ENCODE results near the gene ING4. TPM values are rescaled to one million over a fixed set of nuclear protein-coding genes. Genes with fewer than 3 reads are reported as not detected.

ING4 gene
- total and polyA plus RNA-seq, 2 of the 13 experiments (the other 11 are each of a cell fraction or from before 2014, with no cell fraction given), result 14.4 to 32.4 TPM

DNA sequence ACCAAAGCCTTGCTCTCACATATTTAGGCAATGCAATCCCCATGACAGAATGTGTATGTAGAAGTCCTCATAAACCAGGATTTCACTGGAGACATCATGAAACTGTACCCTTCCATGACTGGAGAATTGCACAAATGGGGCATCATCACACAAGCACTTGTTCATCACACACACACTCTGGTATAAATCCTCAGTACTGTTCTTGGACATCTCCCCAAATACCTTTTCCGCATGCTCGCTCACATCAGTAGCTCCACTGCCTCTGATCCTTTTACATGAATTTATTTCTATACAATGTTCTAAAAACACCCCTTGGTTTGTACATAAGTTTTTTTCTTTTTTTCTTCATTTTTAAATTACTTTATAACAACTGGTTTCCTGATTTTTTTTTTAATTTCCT lies 3.3 kb upstream of the ING4 start:
- in situ Hi-C loops (cut with HindIII; ENCODE audit: extremely low pct_ligation_motif_present, low pct_unique_long_range_greater_than_20kb), result no loop called here
- TF ChIP-seq, protein P1, sequence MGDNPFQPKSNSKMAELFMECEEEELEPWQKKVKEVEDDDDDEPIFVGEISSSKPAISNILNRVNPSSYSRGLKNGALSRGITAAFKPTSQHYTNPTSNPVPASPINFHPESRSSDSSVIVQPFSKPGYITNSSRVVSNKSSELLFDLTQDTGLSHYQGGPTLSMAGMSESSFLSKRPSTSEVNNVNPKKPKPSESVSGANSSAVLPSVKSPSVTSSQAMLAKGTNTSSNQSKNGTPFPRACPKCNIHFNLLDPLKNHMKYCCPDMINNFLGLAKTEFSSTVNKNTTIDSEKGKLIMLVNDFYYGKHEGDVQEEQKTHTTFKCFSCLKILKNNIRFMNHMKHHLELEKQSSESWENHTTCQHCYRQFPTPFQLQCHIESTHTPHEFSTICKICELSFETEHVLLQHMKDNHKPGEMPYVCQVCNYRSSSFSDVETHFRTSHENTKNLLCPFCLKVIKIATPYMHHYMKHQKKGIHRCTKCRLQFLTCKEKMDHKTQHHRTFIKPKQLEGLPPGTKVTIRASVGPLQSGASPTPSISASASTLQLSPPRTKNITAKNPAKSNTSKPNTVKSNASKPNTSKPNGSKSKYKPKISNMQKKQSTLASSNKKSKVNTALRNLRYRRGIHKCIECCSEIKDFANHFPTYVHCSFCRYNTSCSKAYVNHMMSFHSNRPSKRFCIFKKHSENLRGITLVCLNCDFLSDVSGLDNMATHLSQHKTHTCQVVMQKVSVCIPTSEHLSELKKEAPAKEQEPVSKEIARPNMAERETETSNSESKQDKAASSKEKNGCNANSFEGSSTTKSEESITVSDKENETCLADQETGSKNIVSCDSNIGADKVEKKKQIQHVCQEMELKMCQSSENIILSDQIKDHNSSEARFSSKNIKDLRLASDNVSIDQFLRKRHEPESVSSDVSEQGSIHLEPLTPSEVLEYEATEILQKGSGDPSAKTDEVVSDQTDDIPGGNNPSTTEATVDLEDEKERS (CRISPR knock-in tag; IDR thresholded peaks at IDR 0.05), result no peak
- TF ChIP-seq ZNF552 (CRISPR knock-in tag; IDR thresholded peaks at IDR 0.05; ENCODE audit: borderline replicate concordance), result no peak
- no peak for TF ChIP-seq ZNF337 (CRISPR knock-in tag; IDR thresholded peaks at IDR 0.05; ENCODE audit: borderline replicate concordance, low read depth)
- no peak for TF ChIP-seq NFATC3 (CRISPR knock-in tag; IDR thresholded peaks at IDR 0.05)
- no peak for TF ChIP-seq ZNF563 (CRISPR knock-in tag; IDR thresholded peaks at IDR 0.05)
- TF ChIP-seq SAP130 (CRISPR knock-in tag; IDR thresholded peaks at IDR 0.05; ENCODE audit: low read depth), result no peak
- TF ChIP-seq, protein P2, sequence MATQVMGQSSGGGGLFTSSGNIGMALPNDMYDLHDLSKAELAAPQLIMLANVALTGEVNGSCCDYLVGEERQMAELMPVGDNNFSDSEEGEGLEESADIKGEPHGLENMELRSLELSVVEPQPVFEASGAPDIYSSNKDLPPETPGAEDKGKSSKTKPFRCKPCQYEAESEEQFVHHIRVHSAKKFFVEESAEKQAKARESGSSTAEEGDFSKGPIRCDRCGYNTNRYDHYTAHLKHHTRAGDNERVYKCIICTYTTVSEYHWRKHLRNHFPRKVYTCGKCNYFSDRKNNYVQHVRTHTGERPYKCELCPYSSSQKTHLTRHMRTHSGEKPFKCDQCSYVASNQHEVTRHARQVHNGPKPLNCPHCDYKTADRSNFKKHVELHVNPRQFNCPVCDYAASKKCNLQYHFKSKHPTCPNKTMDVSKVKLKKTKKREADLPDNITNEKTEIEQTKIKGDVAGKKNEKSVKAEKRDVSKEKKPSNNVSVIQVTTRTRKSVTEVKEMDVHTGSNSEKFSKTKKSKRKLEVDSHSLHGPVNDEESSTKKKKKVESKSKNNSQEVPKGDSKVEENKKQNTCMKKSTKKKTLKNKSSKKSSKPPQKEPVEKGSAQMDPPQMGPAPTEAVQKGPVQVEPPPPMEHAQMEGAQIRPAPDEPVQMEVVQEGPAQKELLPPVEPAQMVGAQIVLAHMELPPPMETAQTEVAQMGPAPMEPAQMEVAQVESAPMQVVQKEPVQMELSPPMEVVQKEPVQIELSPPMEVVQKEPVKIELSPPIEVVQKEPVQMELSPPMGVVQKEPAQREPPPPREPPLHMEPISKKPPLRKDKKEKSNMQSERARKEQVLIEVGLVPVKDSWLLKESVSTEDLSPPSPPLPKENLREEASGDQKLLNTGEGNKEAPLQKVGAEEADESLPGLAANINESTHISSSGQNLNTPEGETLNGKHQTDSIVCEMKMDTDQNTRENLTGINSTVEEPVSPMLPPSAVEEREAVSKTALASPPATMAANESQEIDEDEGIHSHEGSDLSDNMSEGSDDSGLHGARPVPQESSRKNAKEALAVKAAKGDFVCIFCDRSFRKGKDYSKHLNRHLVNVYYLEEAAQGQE (IDR thresholded peaks at IDR 0.05; ENCODE audit: borderline replicate concordance in 1 of 2, low read depth in 1 of 2, low read length in 2 of 2), result no peak
- TF ChIP-seq ZNF136 (CRISPR knock-in tag; IDR thresholded peaks at IDR 0.05; ENCODE audit: low read depth), result no peak
- TF ChIP-seq HINFP (CRISPR knock-in tag; IDR thresholded peaks at IDR 0.05; ENCODE audit: low read depth), result no peak
- TF ChIP-seq NFIC (IDR thresholded peaks at IDR 0.05; ENCODE audit: low read length), result no peak
- no peak for TF ChIP-seq ZNF83 (CRISPR knock-in tag; IDR thresholded peaks at IDR 0.05; ENCODE audit: borderline replicate concordance)
- TF ChIP-seq ARNTL (CRISPR knock-in tag; IDR thresholded peaks at IDR 0.05), result no peak
- TF ChIP-seq NCOR1 (IDR thresholded peaks at IDR 0.05; ENCODE audit: borderline replicate concordance, low read length), result no peak
- TF ChIP-seq POLR2AphosphoS2 (IDR thresholded peaks at IDR 0.05; ENCODE audit: low read depth, low read length), result no peak
- no peak for TF ChIP-seq ZNF430 (CRISPR knock-in tag; IDR thresholded peaks at IDR 0.05)
- H3K27ac ChIP-seq (ENCODE audit: extremely low read length, insufficient read depth, low read length), result no peak overlapping the region
- no TSS peak for BruUV-seq (replicated peaks)
- H3K9ac ChIP-seq (ENCODE audit: insufficient read depth, low read depth, low read length), result no peak overlapping the region
- no peak for FAIRE-seq
- intact Hi-C loops (cut with micrococcal nuclease; ENCODE audit: unreplicated experiment), result no loop called here
- H4K20me1 ChIP-seq (ENCODE audit: insufficient read depth, low read length), result no peaks in the 10 kb centered on the region
- DNase-seq (ENCODE audit: low spot score), result no peak
- H2AFZ ChIP-seq (ENCODE audit: low read length), result no peak overlapping the region
- WGBS (ENCODE audit: low lambda C conversion rate), result 93% methylated on average over 2 of the region's 2 CpGs
- H3K4me3 ChIP-seq (replicated peaks in 1 of 3; ENCODE audit: insufficient read depth in 1 of 3, low read depth in 2 of 3, low read length in 3 of 3), result no peak overlapping the region
- ChIA-PET POLR2A (interaction anchor here (2.9 to 3.4 kb wide), 2 partner anchors 23 to 58 kb away, joined by 10 to 19 read pairs; partner anchors contain the start of genes COPS7A and ZNF384), CTCF (ENCODE audit: low intra/inter-chr PET ratio, low total read pairs) (interaction anchor here (1.9 kb wide), 1 partner anchor 159 kb away, joined by 5 read pairs; no protein-coding TSS in a partner anchor)
- ATAC-seq, result no peak
- peaks cover 7% of the 10 kb centered on the region for H3K79me2 ChIP-seq (ENCODE audit: insufficient read depth, low read length)
- no peaks in the 10 kb centered on the region; a peak in 1 of 5 replicates for H3K27me3 ChIP-seq (ENCODE audit: control insufficient read depth in 1 of 2, insufficient read depth in 2 of 2, low read length in 2 of 2)
- no peak overlapping the region for H3K4me2 ChIP-seq (ENCODE audit: low read depth, low read length)
- H3K4me1 ChIP-seq (ENCODE audit: insufficient read depth, low read length), result peaks cover 18% of the 10 kb centered on the region
- no peaks in the 10 kb centered on the region for H3K9me3 ChIP-seq (ENCODE audit: low read length)
- H3K36me3 ChIP-seq (replicated peaks in 1 of 2; ENCODE audit: control insufficient read depth in 1 of 2, insufficient read depth in 2 of 2, low read length in 2 of 2), result peaks cover 11 to 43% of the 10 kb centered on the region in 2 experiments
